Glomerular endothelial cell (primary cell): ENCODE measurements around the gene SOBP. TPM values are rescaled to one million over a fixed set of nuclear protein-coding genes. Genes with fewer than 3 reads are reported as not detected.
"Not testable (repeated sequence)": the region's sequence is repeated elsewhere in the genome, so short reads cannot be mapped to it uniquely, and the experiment has no call there.

Source experiments
- DNase-seq: peaks from one replicate; pipeline ENCODE4 v3.0.0-alpha.2; 2011; ENCODE audit warnings: low read depth, low spot score; ENCODE audit errors: extremely low read depth
- total RNA-seq: library from RNA; depleted of rRNA; stranded (reverse); fragments of >200 nt; gene quantifications from 2 replicates; pipeline ENCODE4 v1.2.3, GENCODE V29; 2015

The SOBP gene
- total RNA-seq, 1 donor from 2014 or later = 2.3 TPM

DNA sequence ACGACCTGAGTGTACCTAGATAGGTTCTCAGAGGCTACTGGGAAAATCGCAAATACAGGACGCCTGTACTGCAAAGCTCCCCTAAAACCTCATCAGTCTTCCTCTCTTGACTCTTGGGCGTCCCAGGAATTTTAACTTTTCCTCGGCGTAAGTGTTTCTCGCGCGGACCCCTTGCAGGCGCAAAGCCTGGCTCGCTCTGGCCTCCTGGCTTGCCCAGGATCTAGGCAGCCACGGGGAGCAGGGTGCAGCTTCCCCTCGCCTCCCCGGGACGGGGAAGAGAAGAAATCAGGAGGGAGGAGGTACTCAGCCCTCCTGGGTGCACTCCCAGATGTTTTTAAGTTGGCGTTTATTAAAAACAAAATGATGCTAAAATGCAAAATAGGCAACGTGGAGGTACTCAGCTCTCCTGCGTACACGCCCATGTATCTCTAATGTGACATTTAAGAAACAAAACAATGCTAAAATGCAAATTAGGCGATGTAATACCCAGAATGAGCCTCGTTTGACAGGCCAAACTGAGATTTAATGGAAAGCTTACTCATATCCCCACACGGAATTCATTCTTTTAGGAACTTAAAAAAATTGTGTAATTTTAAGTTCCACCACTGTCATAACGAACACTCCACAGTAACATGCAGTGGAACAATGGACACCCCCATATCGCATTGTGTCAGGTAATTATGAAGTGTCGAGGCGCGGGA, 1.6 kb upstream of the SOBP start:
- no peak for DNase-seq

DNA sequence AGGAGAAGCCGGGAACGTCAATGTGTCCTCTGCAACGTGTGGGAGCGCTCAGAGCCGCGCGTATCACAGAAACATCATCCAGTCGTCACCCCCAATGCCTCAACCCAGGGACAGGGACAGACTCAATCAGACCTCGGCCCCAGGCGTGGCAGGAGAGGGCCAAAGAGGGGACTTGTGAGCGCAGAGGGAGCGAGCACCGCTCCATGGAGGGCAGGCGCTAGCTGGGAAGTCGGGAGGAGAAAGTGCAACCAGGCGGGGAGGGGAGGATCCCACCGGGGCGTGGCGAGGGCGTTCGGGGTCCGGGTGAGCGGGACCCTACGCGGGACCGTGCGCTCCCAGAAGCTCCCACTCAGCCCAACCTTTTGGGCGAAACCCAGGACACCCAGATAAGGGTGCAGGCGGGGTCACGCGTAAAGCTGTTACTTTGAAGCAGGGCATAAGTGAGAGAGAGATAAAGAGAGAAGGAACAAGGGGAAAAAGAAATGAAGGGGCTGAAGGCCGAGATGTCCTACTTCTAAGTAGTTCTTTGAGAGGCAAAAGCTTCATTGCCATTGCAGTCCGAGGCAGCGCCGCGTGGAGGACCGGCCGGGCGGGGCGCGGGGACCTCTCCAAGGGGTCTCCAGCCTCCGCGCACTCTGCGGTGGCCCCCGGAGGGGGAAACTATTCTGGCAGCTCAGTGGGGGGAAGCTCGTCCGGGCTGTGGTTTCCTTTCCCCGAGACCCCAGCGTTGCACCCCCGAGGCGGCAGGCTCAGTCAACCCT, 862 bp upstream of the SOBP start:
- no peak for DNase-seq

DNA sequence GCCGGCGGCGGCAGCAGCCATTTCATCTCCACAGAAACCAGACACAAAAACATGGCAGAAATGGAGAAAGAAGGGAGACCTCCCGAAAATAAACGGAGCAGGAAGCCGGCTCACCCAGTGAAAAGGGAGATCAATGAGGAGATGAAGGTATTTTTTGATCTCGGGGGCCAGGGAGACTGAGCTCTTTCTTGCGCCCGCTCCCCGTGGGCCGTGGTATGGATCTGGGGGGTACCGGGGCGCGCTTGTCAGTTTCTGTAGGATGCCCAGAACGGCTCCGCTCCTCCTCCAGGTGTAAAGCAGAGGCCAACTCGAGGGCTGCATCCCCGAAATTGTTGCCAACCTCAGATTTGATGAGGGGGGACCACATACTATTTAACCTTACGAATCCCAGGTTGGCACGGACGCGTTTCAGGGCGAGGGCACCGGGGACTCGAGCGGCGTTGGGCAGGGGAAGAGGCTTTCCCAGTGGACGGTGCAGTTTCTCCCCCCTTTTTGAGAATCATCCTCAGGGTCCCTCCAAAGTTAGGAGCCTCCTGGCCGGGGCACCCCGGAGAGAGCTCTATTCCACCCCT, 735 bp downstream of the SOBP start:
- DNase-seq = no peak

DNA sequence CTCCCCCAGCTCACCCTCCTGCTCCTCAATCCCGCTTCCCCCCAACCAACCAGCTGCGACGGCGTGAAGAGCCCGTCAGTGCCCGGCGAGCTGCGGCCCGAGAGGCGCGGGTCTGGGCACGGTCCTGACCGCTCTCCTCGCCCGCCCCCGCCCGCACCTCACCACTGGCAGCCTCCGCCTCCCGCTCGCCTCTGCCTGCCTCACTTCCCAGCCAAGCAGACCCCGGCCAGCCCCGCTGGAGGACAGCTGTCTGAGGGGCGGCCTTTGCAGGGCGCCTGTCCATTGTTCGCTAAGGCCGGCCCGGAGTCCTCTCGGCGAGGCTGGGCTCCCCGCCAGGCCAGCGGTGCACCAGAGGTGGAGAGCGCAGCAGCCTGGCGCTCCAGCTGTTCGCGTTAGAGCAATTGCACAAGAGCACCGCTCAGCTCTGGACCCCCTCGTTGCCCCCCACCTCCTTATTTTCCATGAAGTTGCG, 1.3 kb downstream of the SOBP start:
- DNase-seq = no peak

DNA sequence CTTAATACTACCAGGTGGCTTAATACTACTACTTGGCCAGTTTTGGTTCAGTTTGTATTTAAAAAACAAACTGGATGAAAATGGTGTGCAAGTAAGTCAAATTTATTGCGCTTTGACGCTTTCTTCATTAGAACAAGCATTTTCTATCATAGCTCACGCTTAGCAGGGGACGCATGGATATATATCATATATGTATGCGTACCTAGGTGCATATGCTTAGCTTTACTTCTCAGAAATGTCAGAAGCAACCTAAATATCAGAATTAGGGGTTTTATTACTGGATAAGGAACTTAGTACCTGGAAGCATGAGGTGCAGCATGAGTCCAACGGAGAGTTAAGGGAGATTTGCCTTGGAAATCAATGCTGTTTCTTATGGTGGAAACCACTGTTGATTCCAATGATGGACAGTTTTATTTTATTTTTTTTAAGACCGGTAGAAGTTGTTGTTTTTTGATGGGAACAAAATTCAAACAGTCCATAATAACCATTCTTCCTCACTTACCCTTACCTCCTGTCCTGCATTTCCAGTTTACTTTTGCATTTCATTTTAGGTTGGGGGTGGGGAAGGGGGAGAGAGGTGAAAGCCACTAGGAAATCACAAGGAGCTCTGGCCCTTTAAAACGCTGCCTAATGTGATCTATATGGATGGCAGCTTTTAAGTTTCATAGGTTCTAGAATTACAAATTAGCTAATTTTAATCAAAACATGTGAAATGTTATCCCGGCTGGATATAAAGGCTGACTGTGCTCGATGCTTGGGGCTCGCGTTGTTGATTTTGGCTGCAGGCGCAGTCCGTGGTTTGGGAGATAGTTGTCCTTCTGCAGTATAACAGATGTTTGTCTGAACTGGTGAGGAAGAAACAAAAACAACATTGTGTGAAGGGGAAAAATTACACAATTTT, 2.1 kb downstream of the SOBP start:
- no peak for DNase-seq

DNA sequence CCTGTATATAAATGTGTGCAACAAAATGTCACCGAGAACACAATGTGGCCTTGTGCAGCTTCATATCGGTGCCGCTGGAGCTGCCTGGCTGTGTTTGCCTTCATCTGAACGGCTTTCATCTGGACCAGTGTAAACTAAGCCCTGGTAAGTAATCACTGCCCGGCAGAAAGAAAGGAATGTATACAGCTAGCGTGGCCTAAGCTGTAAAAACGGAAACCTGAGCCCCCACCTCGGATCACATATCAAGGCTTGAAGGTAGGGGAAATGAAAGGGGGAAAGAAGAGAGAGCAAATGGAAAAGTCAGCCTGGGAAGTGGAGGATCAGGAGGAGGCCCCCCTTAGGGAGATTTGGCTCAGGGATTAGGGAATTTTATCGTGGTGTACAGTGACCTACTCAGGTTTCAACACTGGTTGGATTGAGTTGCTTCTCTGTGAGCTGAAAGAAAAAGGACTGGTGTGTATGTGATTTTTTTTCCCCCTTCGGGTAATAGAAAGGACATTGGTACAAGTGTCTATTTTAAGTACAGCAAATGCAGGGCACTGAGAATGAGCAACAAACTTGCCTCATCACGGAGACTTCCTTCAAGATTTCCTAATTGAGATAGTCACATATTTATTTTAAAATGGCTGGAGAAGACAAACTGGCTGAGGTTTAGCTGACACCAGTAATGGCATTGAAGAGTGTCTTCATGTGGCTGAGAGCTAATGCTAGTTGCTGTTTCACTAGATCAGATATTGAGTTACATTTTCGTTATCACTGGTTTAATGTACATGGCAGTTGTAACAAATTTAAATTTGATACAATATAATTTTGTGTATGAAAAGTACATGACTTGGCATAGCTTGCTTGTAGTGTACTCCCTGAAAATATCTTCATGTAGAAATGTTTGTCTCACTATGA, 3.5 kb downstream of the SOBP start:
- no peak for DNase-seq

DNA sequence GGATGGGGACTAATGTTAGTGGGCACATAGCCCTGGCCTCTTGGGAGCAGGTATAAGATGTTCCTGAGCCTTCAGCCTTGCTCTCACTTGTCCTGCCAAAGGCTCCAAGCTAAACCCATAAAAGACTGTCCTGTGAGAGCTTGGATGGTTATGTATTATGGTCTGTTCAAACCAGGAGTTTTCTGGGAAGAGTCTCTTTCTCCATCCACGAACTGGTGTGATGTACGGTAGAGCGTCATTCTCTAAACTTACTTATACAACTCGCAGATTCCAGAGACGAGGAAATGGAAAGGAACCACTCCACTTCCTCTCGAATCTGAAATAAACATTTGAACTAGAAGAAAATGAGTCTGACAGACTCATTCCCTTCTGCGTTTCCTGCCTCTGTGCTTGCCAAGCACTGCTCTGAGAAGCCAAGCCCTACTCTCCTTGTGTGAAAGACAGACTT, 5.3 kb downstream of the SOBP start:
- peak; percentile 33 for DNase-seq

DNA sequence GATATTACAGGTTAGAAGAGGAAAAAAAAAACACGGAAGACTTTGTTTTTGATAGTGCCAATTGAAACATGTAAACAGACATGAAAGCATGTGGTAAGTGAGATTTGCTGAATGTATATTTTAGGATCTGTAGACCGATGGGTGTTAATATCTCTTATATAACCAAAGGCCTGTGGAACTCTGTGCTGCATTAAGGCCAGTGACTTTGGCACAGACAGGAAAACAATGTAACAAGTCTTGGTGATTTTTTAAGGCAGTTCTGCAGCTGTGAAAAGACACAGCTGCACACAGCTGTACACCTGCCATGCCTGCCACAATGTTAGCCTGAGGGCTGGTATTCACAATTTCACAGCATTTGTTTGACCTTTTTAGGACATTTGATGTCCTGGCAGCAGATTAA, 6.1 kb downstream of the SOBP start:
- no peak for DNase-seq

DNA sequence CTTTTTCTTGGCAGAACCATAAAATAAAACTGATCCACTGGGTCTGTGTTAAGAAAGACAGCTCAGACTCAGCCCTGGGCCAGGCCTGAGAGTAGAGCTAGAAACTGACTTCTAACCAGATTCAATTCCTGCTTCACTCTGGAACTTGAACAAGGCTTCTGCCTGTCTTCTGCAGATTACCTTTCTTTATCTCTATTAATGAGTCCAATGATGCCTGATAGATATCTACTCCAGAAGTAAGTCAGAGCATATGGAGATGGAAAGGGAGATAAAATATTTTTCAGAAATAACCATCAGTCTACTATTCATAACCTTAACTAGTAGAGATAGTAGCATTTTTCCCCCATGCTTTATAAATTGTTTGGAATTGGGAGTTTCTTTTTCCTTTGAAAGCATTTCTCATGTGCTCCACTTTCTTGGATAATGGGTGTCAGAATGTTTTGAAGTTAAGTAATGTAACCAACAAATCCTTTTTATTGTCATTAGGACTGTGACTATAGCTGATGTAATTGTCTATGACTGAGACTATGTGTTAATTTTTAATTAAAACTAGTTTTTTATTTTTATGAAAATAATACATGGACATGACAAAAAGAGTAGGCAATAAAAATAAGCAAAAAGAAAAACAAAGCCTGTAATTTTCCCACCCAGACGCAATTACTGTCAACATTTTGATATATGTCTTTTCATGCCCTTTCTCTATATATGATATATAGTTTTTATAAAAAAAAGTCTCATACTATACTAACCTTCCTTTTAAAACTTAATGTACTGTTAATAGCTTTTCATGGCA, 7.2 kb downstream of the SOBP start:
- DNase-seq = no peak

DNA sequence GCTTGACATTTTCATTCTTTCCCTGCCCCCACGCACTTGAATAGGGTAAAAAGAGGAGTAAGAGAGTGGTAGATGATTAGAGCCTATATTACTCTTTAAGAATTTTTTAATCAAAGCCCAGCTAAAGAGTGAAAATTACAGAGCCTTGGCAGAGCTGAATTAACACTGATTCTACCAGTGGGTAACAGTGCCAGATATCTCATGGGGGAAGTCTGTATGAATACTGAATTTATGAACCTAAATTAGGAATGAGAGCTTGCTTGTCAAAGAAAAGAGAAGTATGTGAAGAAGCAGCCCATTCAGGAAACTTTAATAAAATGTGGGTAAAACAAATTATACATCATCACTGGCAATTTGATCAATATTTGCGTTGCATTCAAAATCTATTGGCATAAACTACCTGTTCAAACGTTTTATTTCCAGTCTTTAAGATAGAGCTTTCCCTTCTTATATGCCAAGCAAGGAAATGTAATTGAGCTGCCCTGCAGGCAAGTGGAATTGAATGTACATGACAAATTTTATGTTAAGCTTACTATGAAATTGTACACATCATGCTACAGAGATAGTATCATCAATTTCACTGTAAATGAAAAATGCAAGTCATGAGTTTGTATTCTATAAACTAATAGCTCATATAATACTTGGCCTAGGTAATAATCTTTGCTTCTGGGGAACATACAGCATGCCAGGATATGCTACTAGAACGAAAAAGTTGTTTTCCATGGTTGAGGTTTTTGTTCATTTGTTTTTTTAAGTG, 14.5 kb downstream of the SOBP start:
- DNase-seq = no peak

DNA sequence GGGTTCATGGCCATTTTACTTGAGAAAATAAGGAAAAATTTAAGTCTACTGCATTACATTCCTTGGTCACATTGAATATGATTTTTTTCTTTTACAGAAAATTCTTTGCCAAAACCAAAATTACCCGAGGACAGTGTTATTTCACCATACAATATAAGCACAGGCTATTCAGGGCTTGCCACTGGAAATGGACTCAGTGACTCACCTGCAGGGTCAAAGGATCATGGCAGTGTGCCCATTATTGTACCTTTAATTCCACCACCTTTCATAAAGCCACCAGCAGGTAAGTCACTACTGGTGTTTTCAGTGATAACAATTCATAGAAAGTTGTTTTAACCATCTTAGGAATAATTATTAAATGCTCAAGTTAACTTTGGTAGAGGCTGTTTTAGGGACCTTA, 16.2 kb downstream of the SOBP start:
- no peak for DNase-seq

DNA sequence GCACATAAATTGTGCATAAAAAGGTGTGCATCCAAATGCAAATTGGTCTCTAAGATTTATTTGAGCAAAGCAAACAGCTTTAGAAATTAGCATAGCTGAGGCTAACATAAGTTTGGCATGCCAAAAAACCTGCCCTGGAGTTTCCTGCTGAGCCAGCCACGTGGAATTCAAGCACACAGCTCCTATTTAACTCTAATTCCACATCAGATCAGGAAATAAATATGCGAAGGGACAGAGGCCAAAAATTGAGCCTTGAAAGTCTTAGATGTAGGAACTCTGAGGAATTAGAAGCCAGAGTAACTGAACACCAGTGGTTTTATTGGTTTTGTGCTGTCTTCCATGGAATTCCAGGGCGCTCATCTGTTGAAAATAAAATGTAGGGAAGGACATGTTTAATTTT, 19.6 kb downstream of the SOBP start:
- DNase-seq = no peak

DNA sequence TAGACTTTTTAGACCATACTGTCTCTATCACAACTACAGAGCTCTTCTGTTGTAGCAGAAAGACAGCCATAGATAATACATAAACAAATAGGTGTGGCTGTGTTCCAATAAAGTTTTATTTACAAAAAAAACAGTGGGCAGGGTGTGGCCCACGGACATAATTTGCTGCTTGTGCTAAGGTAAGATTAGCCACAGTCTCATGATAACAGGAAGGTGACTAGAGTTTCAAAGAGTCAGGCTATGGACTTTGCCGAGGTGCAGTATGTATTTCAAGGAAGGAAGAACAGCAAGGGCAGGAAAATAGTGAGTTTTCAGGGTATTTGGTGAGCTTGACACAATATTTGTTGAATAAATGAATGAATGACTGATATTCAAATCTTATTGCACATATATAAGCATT, 20.2 kb downstream of the SOBP start:
- DNase-seq = no peak

DNA sequence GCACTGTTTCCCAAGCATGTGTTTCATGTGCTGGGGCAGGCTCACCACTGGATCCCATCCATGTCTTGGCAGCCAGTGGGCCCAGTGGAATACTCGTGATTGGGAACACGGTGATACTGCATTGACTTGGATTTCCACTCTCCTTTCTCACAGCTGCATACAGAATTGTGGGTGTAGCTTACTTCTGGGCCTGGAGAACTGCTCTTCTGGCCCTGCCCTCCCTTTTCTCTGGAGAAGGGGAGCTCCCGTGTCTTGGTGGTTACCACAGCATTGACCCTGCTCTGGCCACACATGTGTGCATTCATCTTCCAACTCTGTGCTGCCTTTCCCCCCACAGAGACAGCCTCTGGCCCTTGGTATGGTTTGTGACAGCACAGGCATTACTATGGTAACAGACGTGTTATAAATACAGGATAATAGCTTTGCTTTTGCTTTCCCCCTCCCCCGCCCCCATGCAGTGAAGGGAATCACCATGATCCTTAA, 21.6 kb downstream of the SOBP start:
- no peak for DNase-seq

DNA sequence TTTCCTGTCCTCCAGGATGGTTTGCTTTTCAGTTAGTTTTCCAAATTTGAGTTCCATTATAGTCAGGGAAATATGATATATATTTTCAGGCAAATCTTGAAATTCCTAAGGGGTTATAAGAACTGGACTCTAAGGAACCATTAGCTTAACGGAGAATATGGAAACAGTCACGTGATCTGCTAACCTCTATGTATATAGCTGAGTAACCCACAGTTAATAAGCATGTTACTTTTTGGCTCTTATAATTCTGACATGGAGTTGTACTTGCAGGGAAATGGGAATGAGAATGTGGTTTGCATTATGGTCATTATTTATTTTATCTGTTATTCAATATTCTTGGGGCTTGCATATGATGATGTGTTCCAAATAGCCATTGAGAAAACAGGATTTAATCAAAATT, 23.3 kb downstream of the SOBP start:
- DNase-seq = no peak

DNA sequence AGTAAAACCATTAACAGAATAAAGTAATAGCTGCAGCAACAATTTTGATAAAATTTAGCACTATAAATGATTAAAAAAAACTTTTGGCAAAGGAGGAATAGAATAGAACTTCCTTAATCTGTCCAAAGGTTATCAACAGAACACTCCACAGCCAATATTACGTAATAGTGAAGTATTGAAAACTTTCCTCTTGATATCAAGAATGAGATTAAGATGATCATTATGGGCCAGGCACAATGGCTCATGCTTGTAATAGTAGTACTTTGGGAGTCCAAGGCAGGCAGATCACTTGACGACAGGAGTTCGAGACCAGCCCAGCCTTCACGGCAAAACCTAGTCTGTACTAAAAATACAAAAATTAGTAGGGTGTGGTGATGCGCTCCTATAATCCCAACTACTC, 26.0 kb downstream of the SOBP start:
- DNase-seq = no peak

DNA sequence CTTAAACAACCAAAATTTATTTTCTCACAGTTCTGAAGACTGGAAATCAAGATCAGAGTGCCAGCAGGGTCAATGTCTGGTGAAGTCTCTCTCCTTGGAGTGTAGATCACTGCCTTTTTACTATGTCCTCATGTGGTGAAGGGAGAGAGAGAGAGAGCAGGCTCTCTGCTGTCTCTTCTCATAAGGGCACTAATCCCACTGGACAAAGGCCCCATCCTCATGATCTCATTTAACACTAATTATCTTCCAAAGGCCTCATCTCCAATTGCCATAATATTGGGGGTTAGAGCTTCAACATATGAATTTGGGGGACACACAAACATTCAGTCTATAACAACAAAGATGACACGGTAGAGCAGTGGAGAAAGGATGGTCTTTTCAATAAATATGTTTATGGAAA, 27.4 kb downstream of the SOBP start:
- no peak for DNase-seq

DNA sequence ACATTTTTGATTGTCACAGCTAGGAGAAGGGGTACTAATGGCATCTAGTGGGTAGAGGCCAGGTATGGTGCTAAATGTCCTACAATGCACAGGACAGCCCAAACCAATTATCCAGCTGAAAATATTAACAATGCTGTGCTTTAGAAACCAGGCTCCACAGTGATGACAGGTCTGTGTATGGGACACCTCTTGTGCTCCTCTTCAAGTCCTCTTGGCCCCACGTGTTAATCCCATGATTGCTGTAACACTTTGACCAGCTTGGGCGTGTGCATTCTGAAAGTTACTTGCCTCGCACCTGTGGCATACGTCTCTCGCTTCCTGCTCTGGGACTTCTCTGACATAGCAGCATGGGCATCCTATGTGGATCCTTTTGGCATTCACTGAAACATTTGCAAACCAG, 29.3 kb downstream of the SOBP start:
- DNase-seq = not testable (repeated sequence)
